Daoy (cell line): ENCODE results near the gene FOXL1. TPM values are rescaled to one million over a fixed set of nuclear protein-coding genes. Genes with fewer than 3 reads are reported as not detected.

ENCODE experiments used
- DNase-seq: peaks from one replicate; pipeline ENCODE4 v3.0.0-alpha.2; 2015; ENCODE audit warnings: low read depth
- total RNA-seq: library from RNA; depleted of rRNA; stranded (reverse); fragments of >200 nt; shearing (Covaris generic); gene quantifications from 2 replicates; pipeline ENCODE4 v1.2.3, GENCODE V29; 2014

FOXL1 gene
- total RNA-seq, 1 experiment from 2014 or later = 4.9 TPM

- no peak for DNase-seq
Measured at GRCh38 chr16:86568677-86569623, 9.4 kb upstream of the FOXL1 start.

- no peak for DNase-seq
Measured at GRCh38 chr16:86569701-86570447, 8.5 kb upstream of the FOXL1 start.

GRCh38 chr16:86570558-86571529, 7.5 kb upstream of the FOXL1 start:
- no peak for DNase-seq

GRCh38 chr16:86571530-86571915, 6.8 kb upstream of the FOXL1 start:
- no peak for DNase-seq

- no peak for DNase-seq
Measured at GRCh38 chr16:86572041-86572521, 6.3 kb upstream of the FOXL1 start.

GRCh38 chr16:86572606-86573005, 5.7 kb upstream of the FOXL1 start:
- DNase-seq = no peak

- no peak for DNase-seq
Measured at GRCh38 chr16:86573215-86573614, 5.1 kb upstream of the FOXL1 start.

GRCh38 chr16:86573646-86574508, 4.5 kb upstream of the FOXL1 start:
- DNase-seq = no peak

- DNase-seq = no peak
Measured at GRCh38 chr16:86574646-86575045, 3.7 kb upstream of the FOXL1 start.

- DNase-seq = no peak
Measured at GRCh38 chr16:86575095-86575685, 3.2 kb upstream of the FOXL1 start.

- peak; percentile 94 for DNase-seq
Measured at GRCh38 chr16:86575754-86576557, 2.4 kb upstream of the FOXL1 start.

GRCh38 chr16:86576591-86577313, 1.6 kb upstream of the FOXL1 start:
- DNase-seq = peak; percentile 84

- peak; percentile 68 for DNase-seq
Measured at GRCh38 chr16:86577314-86577971, 906 bp upstream of the FOXL1 start.

GRCh38 chr16:86578611-86579267, 390 bp downstream of the FOXL1 start:
- peak; percentile 79 for DNase-seq

- no peak for DNase-seq
Measured at GRCh38 chr16:86579268-86580062, 1.1 kb downstream of the FOXL1 start.

GRCh38 chr16:86580063-86580790, 1.9 kb downstream of the FOXL1 start:
- no peak for DNase-seq
